Heart right ventricle (tissue), 16 donors: Measurements from ENCODE around the gene COLEC11. TPM values are rescaled to one million over a fixed set of nuclear protein-coding genes. Genes with fewer than 3 reads are reported as not detected.
A peak's percentile ranks its signal among the peaks of the same experiment; 100 is the strongest.

Experiments used
- ATAC-seq, 8 donors: fragments of 200-7000 bp; cut with Tn5 transposase; one replicate each; pipeline ENCODE4 v1.9.1; 2020; ENCODE audit warnings: mild to moderate bottlenecking in 8 of 8, moderate library complexity in 8 of 8, moderate number of reproducible peaks in 1 of 8
- DNase-seq, 2 donors: peaks; one replicate each; pipeline ENCODE4 v3.0.0-alpha.2; 2020
- H3K27ac ChIP-seq, 10 donors: fragments of 200-600 bp; sonication (generic) in 2 of 10; one replicate each; pipeline versions ENCODE4 v1.5.0 to v1.8.0; 2020 to 2022; ENCODE audit warnings: mild to moderate bottlenecking in 3 of 10
- H3K27me3 ChIP-seq, 7 donors: fragments of 200-600 bp; one replicate each; pipeline ENCODE4 v1.8.0; 2021 to 2022; ENCODE audit warnings: mild to moderate bottlenecking in 2 of 7
- H3K36me3 ChIP-seq, 9 donors: fragments of 200-600 bp; sonication (generic) in 1 of 9; one replicate each; pipeline versions ENCODE4 v1.5.0 to v1.8.0; 2020 to 2022; ENCODE audit warnings: mild to moderate bottlenecking in 2 of 9
- H3K4me1 ChIP-seq, 9 donors: fragments of 200-600 bp; sonication (generic) in 1 of 9; one replicate each; pipeline versions ENCODE4 v1.5.0 to v1.8.0; 2020 to 2022; ENCODE audit warnings: mild to moderate bottlenecking in 4 of 9
- H3K4me3 ChIP-seq, 10 donors: fragments of 200-600 bp; sonication (generic) in 2 of 10; one replicate each; pipeline versions ENCODE4 v1.5.0 to v1.8.0; 2020 to 2022; ENCODE audit warnings: mild to moderate bottlenecking in 7 of 10, moderate library complexity in 2 of 10
- H3K9me3 ChIP-seq, 11 donors: fragments of 200-600 bp in 10 of 11; sonication (generic) in 2 of 11; one replicate each; pipeline versions ENCODE4 v1.5.0 to v1.8.0; 2013 to 2022; ENCODE audit warnings: mild to moderate bottlenecking in 2 of 11, control low read depth in 1 of 11, moderate library complexity in 1 of 11
- CTCF ChIP-seq, 9 donors: fragments of 200-600 bp; sonication (generic) in 2 of 9; IDR thresholded peaks; one replicate each; pipeline versions ENCODE4 v1.5.0 to v1.8.0; 2021 to 2022; ENCODE audit warnings: antibody characterized with exemption in 9 of 9, mild to moderate bottlenecking in 5 of 9, moderate library complexity in 1 of 9
- WGBS, 2 donors: extraction: QIAGEN DNeasy Blood & Tissue Kit; methylation state at CpG; one replicate each; pipeline ENCODE4 v1.1.7; 2013; ENCODE audit warnings: inconsistent platforms in 1 of 2; 5-methylcytosine and 5-hydroxymethylcytosine counted together
- intact Hi-C, 10 donors: fragments of 100-400 bp; cut with DNase I; formaldehyde crosslinking; loops; one replicate each; pipeline versions ENCODE4 v1.11.1 to v1.14.2; 2022
- polyA plus RNA-seq, 2 donors: library from polyadenylated mRNA; stranded (reverse); fragments of 200-250 nt; gene quantifications; one replicate each; pipeline ENCODE4 v1.2.3, GENCODE V29; 2013
- total RNA-seq, 10 donors: library from RNA; stranded (reverse); fragmentation: NEBNext Ultra II Directional in 3 of 10; extraction: Animal tissue kit (Norgen Biotek cat#: 25700) in 3 of 10; gene quantifications; one replicate each; pipeline versions ENCODE4 v1.2.1 to v1.2.4, GENCODE V29; 2021 to 2023
- donor health status: Arrhythmogenic right ventricular cardiomyopathy.
- donor health status: ischemic (EF 13 %, LVEDD 7.1; RV severe dilation, severe dysfunction).
- donor health status: healthy with polysubstance abuse.
- donor health status: DM: no; HTN: yes; CAD: no.
- donor health status: DM: no; HTN: no; CAD: no.
- donor health status: ischemic (EF 25% LVEDD 6.9; RV normal size, moderate dysfunction).
- donor health status: ischemic (EF 25% LVEDD 5.7; RV mildly dilated, moderate dysfunction).
- donor health status: healthy.
- donor health status: DM: yes; HTN: yes; CAD: no.
- donor health status: Ischemic cardiomyopathy.
- donor health status: ischemic (EF 35%, LVEDD 5.7; RV mildly dilated, moderate dysfunction).
- donor health status: nonischemic (EF 11% LVEDD 7.7; RV severe dilation, severe dysfunction).
- donor health status: DM: yes; HTN: yes; CAD: no.
- donor health status: PGD.
- donor health status: ischemic (EF 29% LVEDD 5.4; RV normal size, mild dysfunction).
- donor health status: nonischemic (EF 23%, LVEDD 6.1; RV moderate dilation, normal function).

The COLEC11 gene
- total and polyA plus RNA-seq, 12 donors: 2.0 to 26.7 (median 5.2) TPM

GRCh38 chr2:3588084-3588483 is 6.8 kb upstream of the COLEC11 start:
- intact Hi-C loops: loop anchor here in 3 of 10 donors (5.0 to 10.0 kb wide), 2 partner anchors 39 to 67 kb away; partner anchors contain the start of gene ALLC (in 1 of the 3)
- ATAC-seq (no peak), DNase-seq (no peak)
- WGBS, 2 donors: 88% methylated on average over 7 of the region's 7 CpGs
- Histone ChIP-seq H3K4me3 (no peak overlapping the region), H3K4me1 (peaks cover 3 to 27% (median 20%) of the 10 kb centered on the region in 9 donors), H3K9me3 (no peaks in the 10 kb centered on the region), H3K27ac (no peak overlapping the region), H3K36me3 (peaks cover 0 to 15% (median 0%) of the 10 kb centered on the region in 9 donors), H3K27me3 (no peaks in the 10 kb centered on the region)
- no peak for TF ChIP-seq CTCF (IDR thresholded peaks at IDR 0.05)

- H3K27ac ChIP-seq: no peak overlapping the region
- 92 to 94% methylated on average over 11 of the region's 11 CpGs for WGBS, 2 donors
- peaks cover 3 to 25% (median 20%) of the 10 kb centered on the region in 9 donors for H3K4me1 ChIP-seq
- no peak overlapping the region for H3K4me3 ChIP-seq
- H3K36me3 ChIP-seq: peaks cover 0 to 5% (median 0%) of the 10 kb centered on the region in 9 donors
- ATAC-seq (no peak), DNase-seq (no peak)
- intact Hi-C loops: loop anchor here in 3 of 10 donors (5.0 to 10.0 kb wide), 2 partner anchors 38 to 66 kb away; partner anchors contain the start of gene ALLC (in 1 of the 3)
- no peaks in the 10 kb centered on the region for H3K9me3 ChIP-seq
- no peak for TF ChIP-seq CTCF (IDR thresholded peaks at IDR 0.05)
- no peaks in the 10 kb centered on the region for H3K27me3 ChIP-seq
Measured at GRCh38 chr2:3589086-3589485, 5.8 kb upstream of the COLEC11 start.

GRCh38 chr2:3595404-3595803 is 492 bp downstream of the COLEC11 start:
- peaks cover 0 to 14% (median 11%) of the 10 kb centered on the region in 9 donors for H3K4me1 ChIP-seq
- H3K4me3 ChIP-seq: peak overlapping the region in 9 of 10 donors; percentile 1 to 44 (median 41)
- intact Hi-C loops: loop anchor here in 5 of 10 donors (2.0 to 10.0 kb wide), 3 partner anchors 49 to 57 kb away; no protein-coding TSS in a partner anchor
- no peaks in the 10 kb centered on the region for H3K36me3 ChIP-seq
- H3K27ac ChIP-seq: peak overlapping the region in 8 of 10 donors; percentile 0 to 72 (median 46)
- no peaks in the 10 kb centered on the region for H3K9me3 ChIP-seq
- ATAC-seq: peak in 4 of 8 donors; percentile 8 to 11 (median 10)
- TF ChIP-seq CTCF (IDR thresholded peaks at IDR 0.05): no peak
- WGBS, 2 donors: 72 to 77% methylated on average over 11 of the region's 11 CpGs
- peaks cover 0 to 5% (median 0%) of the 10 kb centered on the region in 7 donors for H3K27me3 ChIP-seq
- no peak for DNase-seq

GRCh38 chr2:3595985-3596384 is 1.1 kb downstream of the COLEC11 start:
- no peak for TF ChIP-seq CTCF (IDR thresholded peaks at IDR 0.05)
- H3K4me1 ChIP-seq: peaks cover 0 to 14% (median 11%) of the 10 kb centered on the region in 9 donors
- 80 to 83% methylated on average over 6 of the region's 6 CpGs for WGBS, 2 donors
- peaks cover 0 to 5% (median 0%) of the 10 kb centered on the region in 7 donors for H3K27me3 ChIP-seq
- peak overlapping the region in 3 of 10 donors; percentile 42 to 44 (median 43) for H3K4me3 ChIP-seq
- no peak overlapping the region for H3K27ac ChIP-seq
- H3K36me3 ChIP-seq: no peaks in the 10 kb centered on the region
- no peaks in the 10 kb centered on the region for H3K9me3 ChIP-seq
- ATAC-seq (no peak), DNase-seq (no peak)
- intact Hi-C loops: loop anchor here in 5 of 10 donors (2.0 to 10.0 kb wide), 3 partner anchors 49 to 56 kb away; no protein-coding TSS in a partner anchor
